GM23248 (cell line): ENCODE data around the gene STAM2. TPM values are rescaled to one million over a fixed set of nuclear protein-coding genes. Genes with fewer than 3 reads are reported as not detected.

Experiments
- DNase-seq: peaks from one replicate; pipeline ENCODE4 v3.0.0-alpha.2; 2015
- H2AFZ ChIP-seq: fragments of 200-600 bp; sonication (generic); 2 replicates; pipeline ENCODE4 v1.6.1; 2016; ENCODE audit warnings: antibody characterized with exemption
- H3F3A ChIP-seq: fragments of 200-600 bp; sonication (generic); 2 replicates; pipeline ENCODE4 v1.6.1; 2016; ENCODE audit warnings: mild to moderate bottlenecking, antibody characterized with exemption, mixed run types; ENCODE audit not compliant: insufficient read depth
- H3K27ac ChIP-seq: fragments of 200-600 bp; sonication (generic); 2 replicates; pipeline ENCODE4 v1.5.1; 2016; ENCODE audit warnings: mild to moderate bottlenecking
- H3K27me3 ChIP-seq: fragments of 200-600 bp; sonication (generic); replicated peaks from 2 replicates; pipeline ENCODE4 v1.6.1; 2016; ENCODE audit warnings: mild to moderate bottlenecking; ENCODE audit not compliant: insufficient read depth
- H3K36me3 ChIP-seq: fragments of 200-600 bp; sonication (generic); 2 replicates; pipeline ENCODE4 v1.6.1; 2016; ENCODE audit warnings: low read depth, mild to moderate bottlenecking
- H3K4me1 ChIP-seq: fragments of 200-600 bp; sonication (generic); 2 replicates; pipeline ENCODE4 v1.6.1; 2016; ENCODE audit warnings: mild to moderate bottlenecking; ENCODE audit not compliant: insufficient read depth
- H3K4me2 ChIP-seq: fragments of 200-600 bp; sonication (generic); one replicate; pipeline ENCODE4 v1.6.1; 2016; ENCODE audit warnings: mild to moderate bottlenecking; ENCODE audit not compliant: unreplicated experiment
- H3K4me3 ChIP-seq: fragments of 200-600 bp; sonication (generic); 2 replicates; pipeline ENCODE4 v1.5.1; 2016; ENCODE audit warnings: mild to moderate bottlenecking
- H3K79me2 ChIP-seq: fragments of 200-600 bp; sonication (generic); 2 replicates; pipeline ENCODE4 v1.6.1; 2016; ENCODE audit warnings: mild to moderate bottlenecking; ENCODE audit not compliant: insufficient read depth
- H3K9ac ChIP-seq: fragments of 200-600 bp; sonication (generic); 2 replicates; pipeline ENCODE4 v1.6.1; 2016; ENCODE audit warnings: mild to moderate bottlenecking
- H3K9me2 ChIP-seq: fragments of 200-600 bp; sonication (generic); 2 replicates; pipeline ENCODE4 v1.6.1; 2016; ENCODE audit warnings: mixed run types, mild to moderate bottlenecking, moderate library complexity; ENCODE audit not compliant: insufficient read depth
- H3K9me3 ChIP-seq: fragments of 200-600 bp; sonication (generic); one replicate; pipeline ENCODE4 v1.6.1; 2017; ENCODE audit warnings: low read depth
- H4K20me1 ChIP-seq: fragments of 200-600 bp; sonication (generic); 2 replicates; pipeline ENCODE4 v1.6.0; 2016; ENCODE audit not compliant: insufficient read depth
- EZH2 ChIP-seq: fragments of 200-600 bp; sonication (generic); IDR thresholded peaks from 2 replicates; pipeline ENCODE4 v1.6.1; 2018; ENCODE audit warnings: antibody characterized with exemption, mild to moderate bottlenecking; ENCODE audit not compliant: insufficient read depth, poor library complexity, severe bottlenecking
- EZH2phosphoT487 ChIP-seq: fragments of 200-600 bp; sonication (generic); IDR thresholded peaks from 2 replicates; pipeline ENCODE4 v1.6.1; 2018; ENCODE audit warnings: antibody characterized with exemption, moderate library complexity, mild to moderate bottlenecking, low read depth; ENCODE audit not compliant: insufficient read depth
- WGBS, 2 experiments: methylation state at CpG; one replicate each; pipeline ENCODE4 v1.1.6; 2015 to 2017; ENCODE audit warnings: low lambda C conversion rate in 2 of 2, low coverage in 1 of 2; ENCODE audit errors: missing lambda C conversion rate in 2 of 2; 5-methylcytosine and 5-hydroxymethylcytosine counted together
- in situ Hi-C: fragments of 300-500 bp; cut with MboI; formaldehyde crosslinking; loops from 2 replicates; pipeline ENCODE4 v1.15.0; 2020
- polyA plus RNA-seq: library from polyadenylated mRNA; unstranded; fragments of >200 nt; fragmentation: Nextera tagmentation; extraction: Ambion mirVana; gene quantifications from 2 replicates; pipeline ENCODE4 v1.2.1, GENCODE V29; 2016
- total RNA-seq: library from RNA; depleted of rRNA; stranded (reverse); fragments of >200 nt; shearing (Covaris generic); gene quantifications from 2 replicates; pipeline ENCODE4 v1.2.3, GENCODE V29; 2014

The STAM2 gene
- total and polyA plus RNA-seq, 2 experiments from 2014 or later = 14.9 to 29.6 TPM

GRCh38 chr2:152106464-152106863 is 69.1 kb downstream of the STAM2 start:
- Histone ChIP-seq H3K36me3 (no peaks in the 10 kb centered on the region), H2AFZ (no peak overlapping the region), H3F3A (no peaks in the 10 kb centered on the region), H3K9me3 (no peaks in the 10 kb centered on the region), H3K79me2 (no peaks in the 10 kb centered on the region), H3K4me1 (no peaks in the 10 kb centered on the region; the same call in 1 of the 2 replicates), H4K20me1 (no peaks in the 10 kb centered on the region), H3K4me3 (no peak overlapping the region), H3K27me3 (peaks cover 7% of the 10 kb centered on the region; the same call in 1 of the 2 replicates), H3K27ac (no peak overlapping the region), H3K9ac (no peak overlapping the region), H3K9me2 (no peaks in the 10 kb centered on the region), H3K4me2 (no peak overlapping the region)
- peak; percentile 22 for DNase-seq
- 71 to 75% methylated on average over 4 of the region's 4 CpGs for WGBS, 2 experiments
- TF ChIP-seq EZH2phosphoT487 = no peak
- TF ChIP-seq EZH2 = no peak
- in situ Hi-C loops = no loop called here

- H3K4me2 ChIP-seq = no peak overlapping the region
- H3K9me2 ChIP-seq = no peaks in the 10 kb centered on the region
- no peaks in the 10 kb centered on the region for H3K9me3 ChIP-seq
- H4K20me1 ChIP-seq = no peaks in the 10 kb centered on the region
- H2AFZ ChIP-seq = no peak overlapping the region
- no peaks in the 10 kb centered on the region for H3K79me2 ChIP-seq
- peaks cover 7% of the 10 kb centered on the region; the same call in 1 of the 2 replicates for H3K4me1 ChIP-seq
- no peak for DNase-seq
- H3K9ac ChIP-seq = no peak overlapping the region
- no peaks in the 10 kb centered on the region for H3K36me3 ChIP-seq
- no peak for TF ChIP-seq EZH2
- peaks cover 34% of the 10 kb centered on the region for H3K27me3 ChIP-seq
- H3F3A ChIP-seq = no peaks in the 10 kb centered on the region
- in situ Hi-C loops = no loop called here
- WGBS, 2 experiments = 94 to 98% methylated on average over 3 of the region's 3 CpGs
- no peak overlapping the region for H3K4me3 ChIP-seq
- no peak overlapping the region for H3K27ac ChIP-seq
These were observed 72.3 kb downstream of the STAM2 start for GRCh38 chr2:152103271-152103670.

- no peaks in the 10 kb centered on the region for H4K20me1 ChIP-seq
- TF ChIP-seq EZH2 (no peak), EZH2phosphoT487 (no peak)
- no peak overlapping the region for H3K4me3 ChIP-seq
- no peak overlapping the region for H2AFZ ChIP-seq
- no peaks in the 10 kb centered on the region for H3K36me3 ChIP-seq
- H3K4me2 ChIP-seq = no peak overlapping the region
- H3K9me3 ChIP-seq = no peaks in the 10 kb centered on the region
- no peak overlapping the region for H3K27ac ChIP-seq
- in situ Hi-C loops = no loop called here
- no peaks in the 10 kb centered on the region for H3K79me2 ChIP-seq
- 83 to 90% methylated on average over 2 of the region's 2 CpGs for WGBS, 2 experiments
- no peak for DNase-seq
- H3K9me2 ChIP-seq = no peaks in the 10 kb centered on the region
- H3F3A ChIP-seq = 0 out of 2 replicates have a peak, but pooled peaks cover 7% of the 10 kb centered on the region
- peaks cover 7% of the 10 kb centered on the region; the same call in 1 of the 2 replicates for H3K4me1 ChIP-seq
- no peak overlapping the region for H3K9ac ChIP-seq
- peaks cover 54% of the 10 kb centered on the region for H3K27me3 ChIP-seq
These were observed 74.6 kb downstream of the STAM2 start for GRCh38 chr2:152100961-152101360.

GRCh38 chr2:152099367-152100050 is 76.1 kb downstream of the STAM2 start:
- H3K9ac ChIP-seq = no peak overlapping the region
- peak overlapping the region; percentile 70 for H3K4me3 ChIP-seq
- WGBS, 2 experiments = 18 to 19% methylated on average over 19 of the region's 19 CpGs
- no peaks in the 10 kb centered on the region for H3K9me3 ChIP-seq
- H3K4me2 ChIP-seq = peak overlapping the region; percentile 67
- peak; percentile 99 for TF ChIP-seq EZH2
- TF ChIP-seq EZH2phosphoT487 = 0 out of 2 replicates have a peak, but pooled peaks have one; percentile 34
- no peak overlapping the region for H3K27ac ChIP-seq
- H3K4me1 ChIP-seq = peaks cover 7% of the 10 kb centered on the region; the same call in 1 of the 2 replicates
- in situ Hi-C loops = no loop called here
- peaks cover 68% of the 10 kb centered on the region for H3K27me3 ChIP-seq
- no peaks in the 10 kb centered on the region for H4K20me1 ChIP-seq
- peak; percentile 46 for DNase-seq
- no peaks in the 10 kb centered on the region for H3K36me3 ChIP-seq
- no peaks in the 10 kb centered on the region for H3K79me2 ChIP-seq
- peak overlapping the region; percentile 66; the same call in 1 of the 2 replicates for H2AFZ ChIP-seq
- no peaks in the 10 kb centered on the region for H3K9me2 ChIP-seq
- H3F3A ChIP-seq = 0 out of 2 replicates have a peak, but pooled peaks cover 7% of the 10 kb centered on the region
